ENCODE measurements around the gene TTC24. TPM values are rescaled to one million over a fixed set of nuclear protein-coding genes. Genes with fewer than 3 reads are reported as not detected.

Gene TTC24
- not detected in 2 replicates for total RNA-seq

GRCh38 chr1:156579472-156579871 lies at the start of gene TTC24:
TTC24 (plus strand) TSS chr1:156579723; CDS start chr1:156581365, 1,642 bp downstream.

DNA sequence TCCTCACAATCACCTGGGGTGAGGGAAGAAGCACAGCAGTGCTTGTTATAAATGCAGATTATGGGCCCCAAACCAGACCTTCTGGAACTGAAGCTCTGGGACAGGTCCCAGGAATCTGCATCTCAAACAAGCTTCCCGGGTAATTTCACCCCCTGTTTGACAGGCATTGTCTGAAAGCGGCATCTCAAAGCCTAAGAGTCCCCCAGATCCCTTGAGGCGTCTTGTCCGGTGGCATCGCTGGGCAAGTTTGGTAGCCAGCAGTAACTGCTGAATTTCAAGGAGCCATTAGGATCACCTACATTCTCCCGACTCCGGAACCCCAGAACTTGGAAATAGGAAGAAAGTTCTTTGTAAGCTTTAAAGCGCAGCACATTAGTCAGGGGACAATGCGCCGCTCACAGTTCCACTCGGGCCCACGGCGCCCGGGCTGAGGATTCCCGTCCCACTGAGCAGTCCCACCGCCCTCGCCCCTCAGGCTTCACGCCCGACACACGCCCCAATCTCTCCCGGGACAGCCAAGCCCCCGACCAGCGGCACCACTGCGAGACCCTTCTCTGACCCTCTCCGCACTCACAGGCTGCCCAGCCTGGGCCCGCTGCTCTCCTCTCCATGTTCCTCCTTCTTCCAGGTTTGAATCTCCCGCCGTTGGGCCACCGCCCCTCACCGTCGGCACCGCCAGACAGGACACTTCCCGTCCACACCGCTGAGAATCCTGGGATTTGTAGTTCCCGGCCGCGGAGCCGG lies 7.4 kb upstream of the TTC24 start, which contains the start of gene IQGAP3:
Gene IQGAP3, minus strand, starts transcription at position 647 of the 744 bp plus-strand sequence. Its CDS starts 36 bp downstream, at position 611.

DNA sequence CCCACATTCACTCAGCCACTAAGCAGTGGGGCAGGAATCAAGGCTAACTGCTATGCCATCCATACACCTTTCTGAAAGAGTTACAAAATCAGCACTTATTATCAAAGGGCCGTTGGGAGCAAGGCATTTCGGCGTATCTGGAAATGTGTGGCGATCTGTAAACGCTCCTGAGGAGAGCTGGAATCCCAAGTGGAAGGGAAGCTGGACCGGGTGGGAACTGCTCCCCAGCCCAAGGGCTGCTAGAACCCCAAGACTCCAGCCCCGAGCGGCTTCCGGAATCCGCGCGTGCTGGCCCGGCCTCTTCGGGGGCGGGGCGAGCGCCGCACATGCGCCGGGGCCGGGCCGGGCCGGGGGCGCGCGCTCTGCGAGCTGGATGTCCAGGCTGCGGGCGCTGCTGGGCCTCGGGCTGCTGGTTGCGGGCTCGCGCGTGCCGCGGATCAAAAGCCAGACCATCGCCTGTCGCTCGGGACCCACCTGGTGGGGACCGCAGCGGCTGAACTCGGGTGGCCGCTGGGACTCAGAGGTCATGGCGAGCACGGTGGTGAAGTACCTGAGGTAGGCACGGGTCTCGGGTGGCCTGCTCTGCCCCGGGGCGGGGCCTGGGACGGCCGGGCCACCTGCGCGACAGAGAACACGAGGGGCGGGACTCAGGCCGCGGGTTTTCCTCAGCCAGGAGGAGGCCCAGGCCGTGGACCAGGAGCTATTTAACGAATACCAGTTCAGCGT lies 12.1 kb downstream of the TTC24 start, which contains the start of gene NAXE:
Gene NAXE, plus strand, starts transcription at position 345 of the 726 bp plus-strand sequence. Its CDS starts 29 bp downstream, at position 374.

GRCh38 chr1:156601122-156601830 lies 21.8 kb downstream of the TTC24 start, which contains the start of gene GPATCH4:
GPATCH4 (minus strand) TSS chr1:156601479.

DNA sequence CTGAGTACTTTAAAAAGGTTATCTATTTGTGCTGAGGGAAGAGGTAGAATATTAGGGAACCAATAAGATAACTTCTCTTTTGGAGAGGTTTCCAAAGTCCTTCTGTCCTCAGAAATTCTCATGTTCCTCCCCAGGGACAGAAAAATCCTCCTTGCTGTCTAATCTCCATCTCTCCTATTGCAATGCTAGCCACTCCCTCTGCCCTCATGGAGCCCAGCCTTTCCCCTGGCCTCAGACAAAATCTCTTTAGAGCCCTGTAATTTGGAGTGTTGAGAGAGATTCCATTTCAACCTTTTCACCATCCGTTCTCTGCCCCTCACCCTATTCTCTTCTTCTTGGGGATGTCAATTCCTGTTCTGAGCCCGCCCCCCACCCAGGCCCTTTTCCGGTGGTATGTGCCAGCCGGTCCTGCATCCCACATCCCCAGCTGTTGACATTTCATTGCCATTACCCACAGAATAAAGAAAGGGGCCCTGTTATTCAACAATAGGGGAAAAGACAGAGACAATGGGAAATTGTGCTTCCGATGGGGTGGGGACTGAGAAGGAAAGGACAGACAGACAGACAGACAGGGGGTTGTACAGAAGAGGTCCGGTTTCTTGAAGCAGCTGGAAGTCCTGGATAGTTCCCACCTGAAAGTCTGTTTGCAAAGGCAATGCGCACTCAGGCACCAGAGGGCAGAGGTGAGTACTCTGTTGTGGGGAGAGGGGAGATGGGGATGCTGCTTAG lies 39.5 kb downstream of the TTC24 start, which contains the start of gene HAPLN2:
Gene HAPLN2, plus strand, starts transcription at position 563 of the 729 bp plus-strand sequence. CDS start 4,076 bp downstream, outside the sequence.

Other genes starting within 250 kb of the TTC24 start
- gene CCT3, start 241.4 kb upstream of the TTC24 start, total RNA-seq, result 392 and 473 TPM in 2 replicates
- 0.86 TPM in 1 of 2 replicates, not detected in the other for gene TSACC, start 241.2 kb upstream of the TTC24 start, total RNA-seq
- not detected in 2 replicates for gene RHBG, start 210.5 kb upstream of the TTC24 start, total RNA-seq
- 18.4 and 19.6 TPM in 2 replicates for gene MEF2D, start 78.9 kb upstream of the TTC24 start, total RNA-seq
- gene IQGAP3, start 7.2 kb upstream of the TTC24 start, total RNA-seq, result 13.4 and 25.3 TPM in 2 replicates
- gene NAXE, start 12.1 kb downstream of the TTC24 start, total RNA-seq, result 125 and 129 TPM in 2 replicates
- 14.5 and 18.7 TPM in 2 replicates for gene GPATCH4, start 21.8 kb downstream of the TTC24 start, total RNA-seq
- gene HAPLN2, start 39.7 kb downstream of the TTC24 start, total RNA-seq, result not detected in 2 replicates
- 0.08 TPM in 1 of 2 replicates, not detected in the other for gene BCAN, start 62.4 kb downstream of the TTC24 start, total RNA-seq
- gene NES, start 97.7 kb downstream of the TTC24 start, total RNA-seq, result 0.31 and 0.57 TPM in 2 replicates
- 7.6 and 15.5 TPM in 2 replicates for gene CRABP2, start 125.9 kb downstream of the TTC24 start, total RNA-seq
- gene METTL25B, start 148.7 kb downstream of the TTC24 start, total RNA-seq, result 8.8 and 18.8 TPM in 2 replicates
- gene ISG20L2, start 149.0 kb downstream of the TTC24 start, total RNA-seq, result 19.6 and 23.6 TPM in 2 replicates
- gene MRPL24, start 161.4 kb downstream of the TTC24 start, total RNA-seq, result 65.7 and 92.9 TPM in 2 replicates
- 354 and 403 TPM in 2 replicates for gene HDGF, start 172.0 kb downstream of the TTC24 start, total RNA-seq
- gene PRCC, start 187.8 kb downstream of the TTC24 start, total RNA-seq, result 39.3 and 43.1 TPM in 2 replicates
- 10.5 and 12.8 TPM in 2 replicates for gene SH2D2A, start 237.1 kb downstream of the TTC24 start, total RNA-seq

All from hair follicular keratinocyte (primary cell).